ENCODE results near the gene HOXD4. TPM values are rescaled to one million over a fixed set of nuclear protein-coding genes. Genes with fewer than 3 reads are reported as not detected.

Gene HOXD4
- total and polyA plus RNA-seq, 3 experiments from 2014 or later: not detected

DNA sequence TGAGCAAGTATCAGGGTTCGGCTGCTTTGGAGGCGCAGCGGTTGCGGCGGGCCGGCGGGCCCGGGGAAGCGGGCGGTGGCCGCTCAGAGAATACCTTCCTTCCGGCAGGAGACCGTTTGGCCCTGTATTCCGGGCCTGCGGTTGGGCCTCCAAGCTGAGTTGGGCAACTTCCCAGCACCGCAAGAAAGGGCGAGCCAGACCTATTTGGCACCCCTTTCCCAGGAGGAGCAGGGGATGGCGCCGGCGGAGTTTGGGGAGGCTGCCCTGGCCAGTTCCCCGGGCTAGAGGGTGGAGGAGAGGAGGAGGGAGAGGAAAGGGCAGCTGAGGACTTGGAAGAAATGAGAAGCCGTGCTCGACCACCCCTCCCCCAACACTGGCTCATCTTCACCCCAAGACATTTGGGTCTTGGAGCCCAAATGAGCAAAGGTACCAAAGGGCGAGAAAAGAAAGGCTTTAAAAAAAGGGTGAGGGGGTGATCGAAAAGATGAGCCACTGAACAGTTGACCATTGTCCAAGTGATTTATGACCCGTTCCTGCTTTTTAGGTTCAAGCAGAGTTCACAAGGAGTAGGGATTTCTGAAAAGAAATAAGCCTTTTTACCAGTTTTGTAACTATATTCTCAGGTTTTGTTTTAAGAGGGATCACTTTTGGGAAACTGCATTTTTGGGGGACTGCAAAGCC lies 14.2 kb downstream of the HOXD4 start:
- H3K4me1 Mint-ChIP-seq: peaks cover 6 to 11% (median 6%) of the 10 kb centered on the region in 3 donors
- CTCF ChIA-PET: no interaction called here

DNA sequence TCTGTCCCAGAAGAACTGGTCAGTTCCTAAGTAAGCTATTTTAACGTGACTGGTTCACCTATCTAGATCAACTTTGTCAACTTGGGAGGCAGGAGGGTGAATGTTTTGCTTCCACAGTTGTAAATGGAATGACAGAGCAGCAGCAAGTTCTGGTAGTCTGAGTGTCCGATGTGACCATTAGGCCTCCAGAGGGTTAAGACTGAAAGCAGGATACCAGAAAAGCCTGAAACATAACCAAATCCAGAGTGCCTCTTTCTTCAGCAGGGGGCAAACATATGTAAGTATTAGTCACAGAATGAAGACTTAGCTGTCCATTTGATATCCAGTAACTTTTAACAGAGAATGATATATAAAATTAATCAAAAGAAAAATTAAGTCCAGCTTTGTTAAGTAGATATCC lies 14.9 kb downstream of the HOXD4 start:
- Mint-ChIP-seq H3K4me3 (no peak overlapping the region), H3K36me3 (peaks cover 0 to 5% (median 0%) of the 10 kb centered on the region in 3 donors), H3K27ac (no peak overlapping the region), H3K27me3 (peaks cover 80 to 90% of the 10 kb centered on the region in 2 donors), H3K9me3 (peaks cover 0 to 14% (median 7%) of the 10 kb centered on the region in 5 donors), H3K4me1 (peaks cover 4 to 11% (median 6%) of the 10 kb centered on the region in 3 donors)
- no peak for DNase-seq
- H3K27me3 ChIP-seq (ENCODE audit: insufficient read depth, low read length, poor library complexity, severe bottlenecking): peaks cover 66% of the 10 kb centered on the region
- CTCF ChIA-PET: no interaction called here
- no peaks in the 10 kb centered on the region for H3K9me3 ChIP-seq (ENCODE audit: low read length)
- no peaks in the 10 kb centered on the region for H3K36me3 ChIP-seq (ENCODE audit: insufficient read depth, low read length)
- no peak overlapping the region for H3K27ac ChIP-seq (ENCODE audit: low read depth, low read length)
- no peaks in the 10 kb centered on the region for H3K4me1 ChIP-seq (ENCODE audit: insufficient read depth, low read length)
- POLR2A ChIA-PET: no interaction called here
- no peak overlapping the region for H3K4me3 ChIP-seq (ENCODE audit: low read length)

More for the DNA sequence above, 14.2 kb downstream of the HOXD4 start:
- no peak for DNase-seq
- Histone ChIP-seq H3K27ac (ENCODE audit: low read depth, low read length) (no peak overlapping the region), H3K27me3 (ENCODE audit: insufficient read depth, low read length, poor library complexity, severe bottlenecking) (peaks cover 66% of the 10 kb centered on the region), H3K9me3 (ENCODE audit: low read length) (no peaks in the 10 kb centered on the region), H3K4me3 (ENCODE audit: low read length) (no peak overlapping the region), H3K36me3 (ENCODE audit: insufficient read depth, low read length) (no peaks in the 10 kb centered on the region), H3K4me1 (ENCODE audit: insufficient read depth, low read length) (no peaks in the 10 kb centered on the region)
- Mint-ChIP-seq H3K36me3 (peaks cover 0 to 5% (median 0%) of the 10 kb centered on the region in 3 donors), H3K27me3 (peaks cover 80 to 91% of the 10 kb centered on the region in 2 donors), H3K27ac (no peak overlapping the region), H3K9me3 (peaks cover 0 to 17% (median 7%) of the 10 kb centered on the region in 5 donors), H3K4me3 (no peak overlapping the region)
- POLR2A ChIA-PET: no interaction called here

DNA sequence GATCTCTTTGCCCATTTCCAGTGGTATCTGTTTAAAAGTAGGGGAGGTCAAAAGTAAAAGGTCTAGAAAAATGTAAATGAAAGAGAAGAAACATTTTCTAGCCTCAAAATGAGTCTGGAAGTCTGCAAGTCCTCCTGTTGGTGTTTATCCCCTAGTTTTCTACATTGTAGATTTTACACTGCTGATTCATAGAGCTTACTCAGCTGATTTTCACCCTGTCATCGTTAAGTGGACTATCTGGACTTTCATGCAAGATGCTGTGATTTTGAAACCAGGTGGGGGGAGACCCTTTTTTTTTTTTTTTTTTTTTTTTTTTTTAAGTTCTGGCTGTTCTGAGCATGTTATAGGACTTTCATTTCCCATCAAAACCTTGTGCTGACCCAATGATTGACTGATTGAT lies 16.0 kb downstream of the HOXD4 start:
- POLR2A ChIA-PET: no interaction called here
- H3K9me3 Mint-ChIP-seq: peaks cover 0 to 13% (median 7%) of the 10 kb centered on the region in 5 donors

DNA sequence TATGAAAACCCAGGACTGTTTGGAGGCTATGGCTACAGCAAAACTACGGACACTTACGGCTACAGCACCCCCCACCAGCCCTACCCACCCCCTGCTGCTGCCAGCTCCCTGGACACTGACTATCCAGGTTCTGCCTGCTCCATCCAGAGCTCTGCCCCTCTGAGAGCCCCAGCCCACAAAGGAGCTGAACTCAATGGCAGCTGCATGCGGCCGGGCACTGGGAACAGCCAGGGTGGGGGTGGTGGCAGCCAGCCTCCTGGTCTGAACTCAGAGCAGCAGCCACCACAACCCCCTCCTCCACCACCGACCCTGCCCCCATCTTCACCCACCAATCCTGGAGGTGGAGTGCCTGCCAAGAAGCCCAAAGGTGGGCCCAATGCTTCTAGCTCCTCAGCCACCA lies 17.8 kb downstream of the HOXD4 start:
- Histone ChIP-seq H3K9me3 (ENCODE audit: low read length) (no peaks in the 10 kb centered on the region), H3K27me3 (ENCODE audit: insufficient read depth, low read length, poor library complexity, severe bottlenecking) (peaks cover 73% of the 10 kb centered on the region), H3K4me3 (ENCODE audit: low read length) (no peak overlapping the region), H3K4me1 (ENCODE audit: insufficient read depth, low read length) (no peaks in the 10 kb centered on the region), H3K36me3 (ENCODE audit: insufficient read depth, low read length) (no peaks in the 10 kb centered on the region), H3K27ac (ENCODE audit: low read depth, low read length) (no peak overlapping the region)
- Mint-ChIP-seq H3K27me3 (peaks cover 83 to 89% of the 10 kb centered on the region in 2 donors), H3K36me3 (peaks cover 0 to 5% (median 3%) of the 10 kb centered on the region in 3 donors), H3K4me3 (no peak overlapping the region), H3K9me3 (peaks cover 0 to 10% (median 8%) of the 10 kb centered on the region in 5 donors), H3K4me1 (peaks cover 4 to 17% (median 15%) of the 10 kb centered on the region in 3 donors), H3K27ac (no peak overlapping the region)
- CTCF ChIA-PET: interaction anchor here (0.8 kb wide), 1 partner anchor 43 kb away, joined by 3 read pairs; no protein-coding TSS in a partner anchor
- no peak for DNase-seq
- POLR2A ChIA-PET: no interaction called here

More for the DNA sequence above, 16.0 kb downstream of the HOXD4 start:
- no peaks in the 10 kb centered on the region for H3K4me1 ChIP-seq (ENCODE audit: insufficient read depth, low read length)
- CTCF ChIA-PET: interaction anchor here (0.7 kb wide), 1 partner anchor 1563 kb away, joined by 3 read pairs; no protein-coding TSS in a partner anchor
- H3K4me3 Mint-ChIP-seq: no peak overlapping the region
- H3K36me3 ChIP-seq (ENCODE audit: insufficient read depth, low read length): no peaks in the 10 kb centered on the region
- H3K27me3 Mint-ChIP-seq: peaks cover 78 to 87% of the 10 kb centered on the region in 2 donors
- DNase-seq: no peak
- peaks cover 0 to 5% (median 0%) of the 10 kb centered on the region in 3 donors for H3K36me3 Mint-ChIP-seq
- H3K4me3 ChIP-seq (ENCODE audit: low read length): no peak overlapping the region
- H3K27ac Mint-ChIP-seq: no peak overlapping the region
- no peaks in the 10 kb centered on the region for H3K9me3 ChIP-seq (ENCODE audit: low read length)
- peaks cover 6 to 11% (median 10%) of the 10 kb centered on the region in 3 donors for H3K4me1 Mint-ChIP-seq
- peaks cover 68% of the 10 kb centered on the region for H3K27me3 ChIP-seq (ENCODE audit: insufficient read depth, low read length, poor library complexity, severe bottlenecking)
- no peak overlapping the region for H3K27ac ChIP-seq (ENCODE audit: low read depth, low read length)

DNA sequence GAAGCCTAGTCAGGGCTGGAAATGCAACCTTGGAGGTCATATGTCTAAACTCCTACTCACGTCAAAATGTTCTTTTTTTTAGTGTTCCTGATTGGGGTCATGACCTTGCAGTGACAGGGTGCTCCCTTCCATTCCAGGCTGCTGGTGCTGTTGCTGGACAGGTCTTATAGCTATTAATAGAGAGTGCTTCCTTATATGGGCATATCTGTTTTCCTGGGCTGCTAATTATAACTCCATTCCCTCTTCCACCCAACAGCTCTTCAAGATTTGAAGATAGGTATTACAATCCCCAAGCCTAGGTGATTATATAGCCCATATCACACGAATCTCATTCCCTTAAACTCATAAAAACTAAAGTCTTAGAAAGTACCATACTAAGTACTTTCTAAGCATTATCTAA lies 18.4 kb downstream of the HOXD4 start:
- Histone ChIP-seq H3K9me3 (ENCODE audit: low read length) (no peaks in the 10 kb centered on the region), H3K36me3 (ENCODE audit: insufficient read depth, low read length) (no peaks in the 10 kb centered on the region), H3K4me3 (ENCODE audit: low read length) (no peak overlapping the region), H3K27ac (ENCODE audit: low read depth, low read length) (no peak overlapping the region), H3K27me3 (ENCODE audit: insufficient read depth, low read length, poor library complexity, severe bottlenecking) (peaks cover 72% of the 10 kb centered on the region), H3K4me1 (ENCODE audit: insufficient read depth, low read length) (no peaks in the 10 kb centered on the region)
- H3K36me3 Mint-ChIP-seq: peaks cover 0 to 5% (median 3%) of the 10 kb centered on the region in 3 donors
- H3K27ac Mint-ChIP-seq: no peak overlapping the region
- peaks cover 2 to 14% (median 12%) of the 10 kb centered on the region in 3 donors for H3K4me1 Mint-ChIP-seq
- POLR2A ChIA-PET: no interaction called here
- H3K4me3 Mint-ChIP-seq: no peak overlapping the region
- peaks cover 0 to 8% (median 5%) of the 10 kb centered on the region in 5 donors for H3K9me3 Mint-ChIP-seq
- DNase-seq: no peak
- H3K27me3 Mint-ChIP-seq: peaks cover 83 to 88% of the 10 kb centered on the region in 2 donors
- CTCF ChIA-PET: interaction anchor here (0.8 kb wide), 1 partner anchor 43 kb away, joined by 3 read pairs; no protein-coding TSS in a partner anchor

DNA sequence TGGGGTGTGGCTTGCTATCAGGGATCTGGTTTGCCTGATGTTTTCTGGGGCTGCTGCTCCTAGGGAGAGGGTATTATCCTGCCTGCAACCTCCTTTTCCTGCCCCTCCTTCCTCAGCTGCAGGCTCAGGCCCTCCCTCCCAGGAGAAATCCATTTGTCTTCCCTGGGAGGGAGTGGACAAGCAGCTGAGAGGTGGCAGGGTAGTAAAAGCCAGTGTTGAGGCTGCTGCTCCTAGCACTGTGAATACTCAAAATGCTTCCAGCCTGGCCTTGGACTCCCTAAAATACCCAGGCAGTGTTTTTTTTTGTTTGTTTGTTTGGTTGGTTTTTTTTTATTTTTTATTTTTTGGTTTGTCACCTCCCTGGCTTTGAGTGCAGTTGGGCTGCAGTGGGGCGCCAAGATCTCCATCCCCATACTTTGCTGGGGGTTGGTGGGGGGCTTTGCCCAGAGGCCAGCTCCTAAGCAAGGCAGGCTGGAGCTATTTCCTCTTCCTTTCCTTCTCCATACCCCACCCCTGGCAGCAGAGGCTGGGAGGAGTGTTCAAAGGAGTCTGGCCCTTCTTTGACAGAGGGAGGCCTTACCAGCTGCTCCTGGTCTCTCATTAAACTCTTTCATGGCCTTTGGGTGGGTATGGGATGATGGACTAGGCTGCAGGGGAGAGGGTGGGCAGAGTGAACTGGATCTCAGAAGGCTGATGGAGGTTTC lies 19.4 kb downstream of the HOXD4 start:
- no peak overlapping the region for H3K27ac Mint-ChIP-seq
- ChIA-PET CTCF (interaction anchor here (0.7 kb wide), 1 partner anchor 9 kb away, joined by 3 read pairs; no protein-coding TSS in a partner anchor), POLR2A (no interaction called here)
- Histone ChIP-seq H3K9me3 (ENCODE audit: low read length) (no peaks in the 10 kb centered on the region), H3K27me3 (ENCODE audit: insufficient read depth, low read length, poor library complexity, severe bottlenecking) (peaks cover 64% of the 10 kb centered on the region), H3K4me1 (ENCODE audit: insufficient read depth, low read length) (no peaks in the 10 kb centered on the region), H3K36me3 (ENCODE audit: insufficient read depth, low read length) (no peaks in the 10 kb centered on the region), H3K4me3 (ENCODE audit: low read length) (no peak overlapping the region), H3K27ac (ENCODE audit: low read depth, low read length) (no peak overlapping the region)
- H3K27me3 Mint-ChIP-seq: peaks cover 82 to 88% of the 10 kb centered on the region in 2 donors
- peaks cover 2 to 16% (median 14%) of the 10 kb centered on the region in 3 donors for H3K4me1 Mint-ChIP-seq
- H3K9me3 Mint-ChIP-seq: peaks cover 0 to 8% (median 6%) of the 10 kb centered on the region in 5 donors
- H3K36me3 Mint-ChIP-seq: peaks cover 0 to 5% (median 3%) of the 10 kb centered on the region in 3 donors
- DNase-seq: no peak
- no peak overlapping the region for H3K4me3 Mint-ChIP-seq

DNA sequence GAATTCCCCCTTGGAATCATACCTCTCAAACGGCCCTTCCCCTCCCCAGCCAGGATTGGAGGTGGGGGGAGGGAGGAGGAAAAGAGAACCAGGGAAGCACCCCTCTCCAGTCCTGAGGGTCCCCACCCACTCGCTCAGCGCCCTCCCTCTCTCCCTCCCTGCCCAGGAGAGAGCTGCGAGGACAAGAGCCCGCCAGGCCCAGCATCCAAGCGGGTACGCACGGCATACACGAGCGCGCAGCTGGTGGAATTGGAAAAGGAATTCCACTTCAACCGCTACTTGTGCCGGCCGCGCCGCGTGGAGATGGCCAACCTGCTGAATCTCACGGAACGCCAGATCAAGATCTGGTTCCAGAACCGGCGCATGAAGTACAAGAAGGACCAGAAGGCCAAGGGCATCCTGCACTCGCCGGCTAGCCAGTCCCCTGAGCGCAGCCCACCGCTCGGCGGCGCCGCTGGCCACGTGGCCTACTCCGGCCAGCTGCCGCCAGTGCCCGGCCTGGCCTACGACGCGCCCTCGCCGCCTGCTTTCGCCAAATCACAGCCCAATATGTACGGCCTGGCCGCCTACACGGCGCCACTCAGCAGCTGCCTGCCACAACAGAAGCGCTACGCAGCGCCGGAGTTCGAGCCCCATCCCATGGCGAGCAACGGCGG lies 20.1 kb downstream of the HOXD4 start:
- no peak for DNase-seq
- Mint-ChIP-seq H3K27me3 (peaks cover 82 to 88% of the 10 kb centered on the region in 2 donors), H3K27ac (no peak overlapping the region), H3K4me3 (no peak overlapping the region), H3K9me3 (peaks cover 0 to 8% (median 6%) of the 10 kb centered on the region in 5 donors), H3K36me3 (peaks cover 0 to 5% (median 3%) of the 10 kb centered on the region in 3 donors), H3K4me1 (peaks cover 2 to 16% (median 14%) of the 10 kb centered on the region in 3 donors)
- Histone ChIP-seq H3K4me1 (ENCODE audit: insufficient read depth, low read length) (no peaks in the 10 kb centered on the region), H3K27ac (ENCODE audit: low read depth, low read length) (no peak overlapping the region), H3K36me3 (ENCODE audit: insufficient read depth, low read length) (no peaks in the 10 kb centered on the region), H3K4me3 (ENCODE audit: low read length) (no peak overlapping the region), H3K27me3 (ENCODE audit: insufficient read depth, low read length, poor library complexity, severe bottlenecking) (peaks cover 64% of the 10 kb centered on the region), H3K9me3 (ENCODE audit: low read length) (no peaks in the 10 kb centered on the region)
- CTCF ChIA-PET: no interaction called here
- POLR2A ChIA-PET: no interaction called here
